GM19043 (cell line): ENCODE data around the gene OR5K3.
"Not testable (repeated sequence)": the region's sequence is repeated elsewhere in the genome, so short reads cannot be mapped to it uniquely, and the experiment has no call there.

ENCODE experiments used
- ATAC-seq: cut with Tn5 transposase; IDR thresholded peaks from one replicate; pipeline ENCODE4 v1.9.1; 2021; ENCODE audit warnings: low read depth; ENCODE audit not compliant: unreplicated experiment

The OR5K3 gene, protein sequence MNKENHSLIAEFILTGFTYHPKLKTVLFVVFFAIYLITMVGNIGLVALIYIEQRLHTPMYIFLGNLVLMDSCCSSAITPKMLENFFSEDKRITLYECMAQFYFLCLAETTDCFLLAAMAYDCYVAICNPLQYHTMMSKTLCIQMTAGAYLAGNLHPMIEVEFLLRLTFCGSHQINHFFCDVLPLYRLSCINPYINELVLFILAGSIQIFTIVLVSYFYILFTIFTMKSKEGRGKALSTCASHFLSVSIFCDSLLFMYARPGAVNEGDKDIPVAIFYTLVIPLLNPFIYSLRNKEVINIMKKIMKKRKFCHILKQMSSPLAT

DNA sequence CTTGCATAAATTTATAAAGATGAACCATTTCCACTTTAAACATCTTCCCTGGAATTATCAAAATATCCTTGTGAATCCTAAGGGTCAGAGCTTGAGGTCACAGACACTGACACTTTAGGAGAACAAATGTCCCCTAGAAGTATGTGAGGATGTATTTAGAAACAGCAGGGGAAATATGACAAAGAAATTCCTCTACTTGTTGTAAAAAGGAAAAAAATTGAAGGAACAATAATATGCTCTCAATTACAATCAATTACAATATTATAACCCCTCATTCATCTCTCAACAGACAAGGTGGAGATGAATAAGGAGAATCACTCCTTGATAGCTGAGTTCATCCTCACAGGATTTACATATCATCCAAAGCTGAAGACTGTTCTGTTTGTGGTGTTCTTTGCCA lies at the start of gene OR5K3:
TSS of gene OR5K3 (plus strand) at position 301 of the 400 bp plus-strand sequence. CDS start at position 301, 0 bp downstream.
- ATAC-seq, result no peak

DNA sequence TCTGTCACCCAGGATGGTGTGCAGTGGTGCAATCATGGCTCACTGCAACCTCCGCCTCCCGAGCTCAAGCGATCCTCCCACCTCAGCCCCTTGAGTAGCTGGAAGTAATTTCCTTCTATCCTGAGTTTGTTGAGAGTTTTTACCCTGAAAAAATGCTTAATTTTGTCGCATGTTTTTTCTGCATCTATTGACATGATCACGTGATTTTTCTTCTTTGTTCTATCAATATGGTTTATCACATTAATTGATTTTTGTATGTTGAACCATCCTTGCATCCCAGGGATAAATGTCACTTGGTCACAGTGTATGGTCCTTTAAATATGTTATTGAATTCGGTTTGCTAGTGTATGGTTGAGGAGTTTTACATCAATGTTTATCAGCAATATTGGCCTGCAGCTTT lies 48.7 kb upstream of the OR5K3 start:
- ATAC-seq, result no peak

DNA sequence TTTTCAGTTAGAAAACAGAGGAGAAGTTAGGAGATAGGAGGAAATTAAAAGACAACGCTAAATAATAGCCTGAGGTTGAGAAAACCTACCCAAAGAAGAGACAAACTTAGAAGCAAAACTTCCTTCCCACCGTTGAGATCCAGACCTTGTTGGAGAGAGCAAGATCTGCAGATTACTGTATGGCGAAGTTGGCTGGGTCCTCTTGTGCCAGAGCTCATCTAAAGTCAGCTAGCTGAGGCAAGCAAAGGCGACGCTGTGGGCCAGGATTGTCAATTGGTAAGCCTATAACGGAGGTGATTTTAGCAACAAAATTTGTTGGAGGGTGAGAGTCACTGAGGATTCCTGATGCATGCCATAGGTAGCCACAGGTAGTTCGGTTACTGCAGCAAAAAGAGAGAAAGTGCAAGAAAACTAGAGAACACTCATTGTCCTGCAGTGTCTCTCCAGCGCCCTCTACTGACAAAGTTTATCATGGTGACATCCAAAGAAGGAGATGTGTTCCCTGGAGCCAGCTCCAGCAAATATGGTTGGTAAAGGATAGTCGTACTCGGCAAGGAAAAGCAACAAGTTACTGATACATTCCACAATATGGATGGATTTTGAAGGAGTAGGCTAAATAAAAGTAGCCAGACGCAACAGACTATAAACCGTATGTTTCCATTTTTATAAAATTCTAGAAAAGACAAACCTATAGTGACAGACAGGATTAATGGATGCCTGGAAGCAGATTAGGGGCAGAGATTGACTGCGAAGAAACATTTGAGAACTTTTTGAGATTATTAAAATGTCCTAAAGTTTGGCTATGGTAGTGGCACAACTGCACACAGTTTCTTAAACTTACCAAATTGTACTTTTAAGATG lies 46.6 kb upstream of the OR5K3 start:
- ATAC-seq, result peak; percentile 57

DNA sequence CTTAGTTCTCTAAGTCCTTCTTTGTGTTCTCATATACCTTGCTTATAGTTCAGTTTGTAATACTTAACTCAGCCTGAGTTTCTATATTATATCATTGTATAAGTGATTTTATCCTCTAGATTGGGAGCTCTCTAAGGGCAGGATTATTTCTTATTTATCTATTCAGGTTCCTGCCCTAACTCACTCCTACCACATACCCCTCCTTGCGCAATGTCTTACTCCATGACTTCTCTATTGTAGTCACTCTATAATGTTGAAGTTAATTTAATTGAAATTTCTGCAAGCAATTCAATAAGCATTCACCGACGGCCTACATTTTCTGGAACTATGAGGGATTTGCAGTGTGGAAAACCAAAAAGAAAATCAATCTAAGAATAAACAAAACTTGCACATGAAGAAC lies 40.4 kb upstream of the OR5K3 start:
- no peak for ATAC-seq

DNA sequence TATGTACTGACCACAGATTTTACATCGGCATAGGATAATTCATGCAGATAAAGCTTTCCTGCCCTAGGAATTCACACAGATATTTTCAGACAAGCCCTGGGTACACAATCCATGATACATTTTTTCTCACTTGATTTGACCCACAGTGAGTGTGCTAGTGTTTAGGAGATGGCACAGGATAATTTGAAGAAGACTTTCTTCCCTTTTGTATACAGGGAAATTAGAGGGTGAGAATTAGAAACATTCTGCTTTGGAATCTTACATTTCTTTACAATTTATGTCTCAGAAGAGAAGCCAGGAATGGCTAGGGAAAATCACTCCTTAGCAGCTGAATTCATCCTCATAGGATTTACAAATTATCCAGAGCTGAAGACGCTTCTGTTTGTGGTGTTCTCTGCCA lies 36.9 kb upstream of the OR5K3 start, which contains the start of gene OR5K4:
TSS of gene OR5K4 (plus strand) at position 301 of the 400 bp plus-strand sequence. CDS start at position 301, 0 bp downstream.
- ATAC-seq, result no peak

DNA sequence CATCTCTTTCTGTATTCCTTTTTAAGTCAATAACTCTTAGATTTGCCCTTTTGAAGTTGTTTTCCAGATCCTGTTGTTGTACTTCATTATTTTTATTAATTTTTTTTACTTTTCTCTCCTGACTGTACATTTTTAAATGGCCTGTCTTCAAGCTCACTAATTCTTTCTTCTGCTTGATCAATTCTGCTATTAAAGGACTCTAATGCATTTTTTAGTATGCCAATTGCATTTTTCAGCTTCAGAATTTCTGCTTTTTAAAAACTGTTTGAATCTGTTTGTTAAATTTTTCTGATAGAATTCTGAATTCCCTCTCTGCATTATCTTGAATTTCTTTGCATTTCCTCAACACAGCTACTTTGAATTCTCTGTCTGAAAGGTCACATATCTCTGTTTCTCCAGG lies 31.2 kb upstream of the OR5K3 start:
- ATAC-seq, result no peak

DNA sequence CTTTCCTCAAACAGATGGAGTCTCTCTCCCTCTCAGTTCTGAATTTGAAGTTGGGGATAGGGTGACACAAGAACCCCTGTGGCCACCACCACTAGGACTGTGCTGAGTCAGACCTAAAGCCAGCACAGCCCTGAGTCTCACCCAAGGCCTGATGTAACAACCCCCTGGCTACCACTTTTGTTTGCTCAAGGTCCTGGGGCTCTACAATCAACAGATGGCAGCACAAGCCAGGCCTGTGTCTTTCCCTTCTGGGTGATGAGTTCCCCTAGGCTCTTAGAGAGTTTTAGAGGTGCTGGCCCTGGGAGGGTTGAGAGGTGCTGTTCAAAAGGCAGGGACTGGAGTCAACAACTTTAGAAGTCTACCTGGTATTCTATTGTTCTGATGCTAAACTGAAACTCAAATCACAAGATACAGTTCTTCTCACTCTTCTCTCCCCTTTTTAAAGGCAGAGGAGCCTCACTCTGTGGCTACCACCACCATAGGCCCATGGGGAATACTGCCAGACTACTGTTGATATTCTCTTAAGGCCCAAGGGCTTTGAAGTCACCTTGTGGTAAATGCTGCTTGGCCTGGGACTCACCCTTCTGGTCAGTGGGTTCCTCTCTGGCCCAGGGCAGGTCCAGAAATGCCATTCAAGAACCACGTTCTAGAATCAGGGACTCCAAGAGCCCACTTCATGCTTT lies 30.3 kb upstream of the OR5K3 start:
- peak; percentile 71 for ATAC-seq

DNA sequence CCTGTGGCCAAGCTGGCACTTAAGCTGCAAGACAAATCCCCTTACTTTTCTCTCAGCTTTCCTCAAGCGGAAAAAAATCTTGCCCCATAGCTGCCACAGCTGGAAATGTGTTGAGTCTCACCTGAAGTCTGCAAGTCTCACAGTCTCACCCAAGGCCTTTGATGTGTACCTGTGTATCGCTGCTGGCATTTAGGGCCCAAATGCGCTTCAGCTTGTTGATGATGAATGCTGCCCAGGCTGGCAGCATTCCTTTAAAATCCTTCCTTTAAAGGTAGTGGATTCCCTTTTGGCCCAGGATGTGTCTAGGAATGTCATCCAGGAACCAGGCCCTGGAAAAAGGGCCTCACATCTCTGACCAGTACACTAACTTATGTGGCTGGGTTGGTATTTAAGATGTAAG lies 29.8 kb upstream of the OR5K3 start:
- ATAC-seq, result no peak

DNA sequence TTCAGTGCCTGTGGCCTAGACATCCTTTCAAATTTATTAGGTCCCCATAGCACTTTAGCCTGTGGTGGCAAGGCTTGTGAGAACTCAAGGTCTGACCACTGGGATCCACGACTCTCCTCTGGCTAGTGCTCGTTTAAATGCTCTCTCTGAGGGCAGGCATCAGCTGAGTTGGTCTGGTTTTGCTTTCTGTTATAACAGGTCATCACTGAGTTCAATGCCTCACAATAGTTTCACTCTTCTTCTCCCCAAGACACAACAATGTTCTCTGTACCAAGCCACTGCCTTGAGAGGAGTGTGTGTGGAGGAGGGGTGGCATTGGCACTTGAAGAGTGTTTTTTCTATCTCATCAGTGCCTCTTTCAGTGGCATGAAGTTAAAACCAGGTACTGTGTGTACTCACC lies 29.2 kb upstream of the OR5K3 start:
- no peak for ATAC-seq

DNA sequence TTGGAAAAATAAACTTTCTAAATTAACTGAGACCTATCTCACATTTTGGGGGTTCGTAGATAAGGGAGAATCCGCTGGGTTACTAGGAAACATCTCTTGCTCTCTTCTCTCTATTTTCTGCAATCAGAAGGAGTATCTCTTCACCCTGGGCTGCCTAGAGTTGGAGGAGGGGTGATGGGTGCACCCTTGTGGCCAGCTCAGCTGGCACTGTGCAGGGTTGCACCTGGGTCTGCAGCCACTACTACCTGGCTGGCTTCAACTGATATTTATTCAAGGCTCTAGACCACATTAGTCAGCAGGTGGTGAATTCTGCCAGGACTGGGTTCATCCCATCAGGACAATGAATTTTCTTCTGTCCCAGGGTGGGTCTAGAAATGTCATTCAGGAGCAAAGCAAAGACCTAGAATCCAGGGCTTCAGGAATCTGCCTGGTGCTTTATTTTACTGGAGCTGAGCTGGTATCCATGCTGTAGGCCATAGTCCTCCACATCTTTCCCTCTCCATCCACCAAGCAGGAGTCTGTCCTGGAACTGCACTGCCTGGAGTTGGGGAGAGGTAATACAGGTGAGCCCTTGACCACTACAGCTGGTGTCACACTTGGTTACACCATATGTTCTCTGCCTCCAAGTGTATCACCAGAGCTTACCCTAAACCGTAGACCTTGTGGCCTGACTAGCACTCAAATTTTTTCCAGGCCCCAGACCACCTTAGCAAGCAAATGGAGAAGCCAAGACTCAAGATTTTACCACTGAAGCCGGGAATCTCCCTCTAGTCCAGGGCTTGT lies 22.8 kb upstream of the OR5K3 start:
- ATAC-seq, result no peak

DNA sequence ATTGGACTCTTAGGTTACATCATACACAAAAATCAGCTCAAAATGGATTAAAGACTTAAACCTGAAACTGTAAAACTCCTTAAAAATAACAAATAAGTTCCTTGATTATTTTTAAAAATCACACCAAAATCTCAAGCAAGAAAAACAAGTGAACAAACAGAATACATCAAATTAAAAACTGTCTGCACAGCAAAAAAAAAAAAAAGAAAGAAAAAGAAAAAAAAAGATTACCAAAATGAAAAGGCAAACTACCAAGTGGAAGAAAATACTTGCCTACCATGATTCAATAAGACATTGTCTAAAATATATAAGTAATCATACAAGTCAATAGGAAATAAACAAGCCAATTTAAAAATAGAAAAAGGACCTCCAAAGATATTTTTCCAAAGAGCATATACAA lies 19.3 kb upstream of the OR5K3 start:
- no peak for ATAC-seq

DNA sequence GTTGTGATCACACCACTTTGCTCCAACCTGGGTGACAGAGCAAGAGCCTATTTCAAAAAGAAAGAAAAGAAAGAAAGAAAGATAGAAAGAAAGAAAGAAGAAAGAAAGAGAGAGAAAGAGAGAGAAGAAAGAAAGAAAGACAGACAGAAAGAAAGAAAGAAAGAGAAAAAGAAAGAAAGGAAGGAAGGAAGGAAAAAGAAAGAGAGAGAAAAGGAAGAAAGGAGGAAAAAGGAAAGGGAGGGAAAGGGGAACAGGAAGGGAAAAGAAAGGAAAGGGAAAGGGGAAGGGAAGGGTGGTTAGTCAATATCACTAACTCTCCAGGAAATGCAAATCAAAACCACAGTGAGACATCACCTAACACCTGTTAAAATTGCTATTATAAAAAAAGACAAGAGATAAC lies 18.6 kb upstream of the OR5K3 start:
- no peak for ATAC-seq

DNA sequence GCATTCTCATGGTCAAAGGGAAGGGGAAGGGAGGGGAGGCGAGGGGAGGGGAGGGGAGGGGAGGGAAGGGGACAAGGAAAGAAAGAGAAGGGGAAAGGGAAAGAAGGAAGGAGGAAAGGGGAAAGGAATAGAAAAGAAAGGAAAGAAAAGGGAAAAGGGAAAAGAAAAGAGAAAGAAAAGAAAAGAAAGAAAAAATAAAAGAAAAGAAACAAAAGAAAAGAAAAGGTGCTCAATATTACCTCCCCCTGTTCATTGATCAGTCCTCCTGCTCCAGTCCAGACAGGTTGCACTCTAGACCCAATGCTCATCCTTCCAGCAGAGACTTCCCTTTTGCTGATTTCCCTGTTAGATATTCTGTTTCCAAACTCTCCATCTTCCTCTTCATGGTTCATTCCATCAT lies 18.0 kb upstream of the OR5K3 start:
- no peak for ATAC-seq

DNA sequence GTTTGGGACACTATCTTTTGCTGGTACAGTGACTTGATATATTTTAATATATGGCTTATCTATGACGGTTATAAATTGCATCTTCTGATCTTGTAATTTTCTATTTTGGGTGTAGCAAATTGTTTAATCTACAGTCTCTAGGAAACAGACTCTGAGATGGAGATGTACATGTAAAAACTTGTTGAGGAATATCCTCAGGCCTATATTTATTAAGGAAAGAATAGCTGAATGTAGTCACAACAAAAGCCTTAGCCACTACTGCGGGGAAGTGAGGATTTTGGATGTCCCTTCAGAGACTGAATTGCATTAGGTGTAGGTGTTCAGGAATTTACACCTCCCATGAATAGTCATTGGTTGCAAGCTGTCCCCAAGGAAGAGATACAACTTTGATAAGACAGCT lies 13.8 kb upstream of the OR5K3 start:
- no peak for ATAC-seq

DNA sequence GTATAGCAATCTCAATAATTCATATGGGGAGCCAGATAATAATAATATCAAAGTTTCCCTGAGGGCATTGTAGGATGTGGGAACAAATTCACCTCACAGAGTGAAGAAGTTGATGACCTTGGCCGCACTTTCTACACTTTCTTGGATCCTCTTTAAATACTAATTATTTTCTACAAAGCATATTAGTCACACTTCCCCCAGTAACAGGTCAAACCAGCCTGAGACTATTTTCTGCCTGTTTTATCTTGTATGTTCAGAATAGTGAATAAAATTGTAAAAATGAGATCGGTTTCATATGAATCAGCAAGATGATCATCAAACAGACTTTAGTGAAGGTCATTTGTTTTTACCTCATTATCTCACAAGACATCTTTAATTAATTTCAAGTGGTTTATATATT lies 2.3 kb upstream of the OR5K3 start:
- ATAC-seq, result no peak

DNA sequence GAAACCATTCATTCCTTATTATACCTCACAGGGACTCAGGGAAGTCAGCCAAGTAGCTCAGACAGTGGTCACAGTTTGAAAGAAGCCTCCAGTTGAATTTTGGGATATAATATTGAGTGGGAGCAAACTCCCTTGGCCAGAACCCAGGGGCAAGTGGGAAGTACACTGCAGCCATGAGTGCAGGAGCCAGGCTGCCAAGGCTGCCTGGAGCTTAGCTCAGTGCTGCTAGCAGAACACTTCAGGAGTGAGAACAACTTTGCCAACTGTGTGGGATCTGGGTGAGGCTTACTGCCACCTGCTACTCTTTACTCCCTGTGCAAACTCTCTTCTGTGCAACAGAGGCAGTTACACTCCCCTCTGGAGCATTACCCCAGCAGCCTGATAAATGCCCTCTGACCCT lies 4.6 kb downstream of the OR5K3 start:
- no peak for ATAC-seq

DNA sequence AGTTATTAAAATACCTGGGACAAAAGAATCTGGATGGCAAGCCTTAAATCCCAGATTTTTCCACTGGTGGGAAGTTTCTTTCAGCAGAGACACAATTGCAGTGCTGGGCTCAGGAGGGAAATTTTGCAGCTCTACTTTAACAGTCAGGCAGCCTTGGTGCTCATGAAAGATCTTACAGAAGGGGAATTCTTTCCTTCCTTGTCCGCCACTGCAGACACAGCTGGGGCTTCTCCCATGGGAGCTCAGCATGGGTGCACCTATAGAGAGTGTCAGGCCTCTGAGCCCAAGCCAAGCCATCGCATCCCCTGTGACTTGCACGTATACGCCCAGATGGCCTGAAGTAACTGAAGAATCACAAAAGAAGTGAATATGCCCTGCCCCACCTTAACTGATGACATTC lies 6.0 kb downstream of the OR5K3 start:
- not testable (repeated sequence) for ATAC-seq

DNA sequence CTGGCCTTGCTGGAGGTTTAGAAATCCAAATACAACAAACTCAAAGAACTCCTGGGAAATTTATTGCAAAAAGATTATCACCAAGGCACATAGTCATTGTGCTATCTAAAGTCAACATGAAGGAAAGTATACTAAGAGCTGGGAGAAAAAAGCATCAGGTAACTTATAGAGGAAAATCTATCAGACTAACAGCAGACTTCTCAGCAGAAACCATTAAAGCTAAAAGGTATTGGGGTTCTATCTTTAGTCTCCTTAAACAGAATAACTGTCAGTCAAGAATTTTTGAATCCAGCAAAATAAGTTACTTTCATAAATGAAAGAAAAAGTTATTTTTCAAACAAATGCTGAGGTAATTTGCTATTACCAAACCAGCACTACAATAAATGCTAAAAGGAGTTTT lies 8.0 kb downstream of the OR5K3 start:
- no peak for ATAC-seq

DNA sequence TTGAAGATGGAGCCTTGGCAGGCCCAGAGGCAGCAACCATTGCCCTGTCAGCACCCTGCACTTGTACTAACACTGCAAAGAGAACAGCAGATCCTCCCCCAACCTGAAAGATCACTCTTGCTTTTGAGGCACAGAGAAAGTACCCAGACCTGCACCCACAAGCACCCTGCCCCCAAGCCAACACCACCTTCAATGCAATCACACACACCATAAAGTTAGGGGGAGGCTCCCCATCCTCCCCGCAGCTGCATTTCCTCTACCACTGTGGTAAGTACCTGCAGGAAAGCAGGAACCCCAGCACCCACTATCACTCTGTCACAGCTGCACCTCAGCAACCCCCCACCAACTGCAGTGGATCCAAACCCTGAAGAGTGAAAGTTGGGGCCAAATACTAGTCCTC lies 12.0 kb downstream of the OR5K3 start:
- no peak for ATAC-seq

DNA sequence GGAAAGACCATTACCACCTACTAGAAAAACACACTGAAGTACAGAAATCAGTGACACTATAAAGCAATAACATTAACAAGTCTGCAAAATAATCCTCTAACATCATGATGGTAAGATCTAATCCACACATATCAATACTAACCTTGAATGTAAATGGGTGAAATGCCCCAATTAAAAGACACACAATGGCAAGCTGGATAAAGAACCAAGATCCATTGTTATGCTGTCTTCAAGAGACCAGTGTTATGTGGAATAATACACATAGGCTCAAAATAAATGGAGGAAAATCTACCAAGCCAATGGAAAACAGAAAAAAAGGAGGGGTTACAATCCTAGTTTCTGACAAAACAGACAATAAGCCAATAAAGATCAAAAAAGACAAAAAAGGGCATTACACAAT lies 13.5 kb downstream of the OR5K3 start:
- no peak for ATAC-seq

DNA sequence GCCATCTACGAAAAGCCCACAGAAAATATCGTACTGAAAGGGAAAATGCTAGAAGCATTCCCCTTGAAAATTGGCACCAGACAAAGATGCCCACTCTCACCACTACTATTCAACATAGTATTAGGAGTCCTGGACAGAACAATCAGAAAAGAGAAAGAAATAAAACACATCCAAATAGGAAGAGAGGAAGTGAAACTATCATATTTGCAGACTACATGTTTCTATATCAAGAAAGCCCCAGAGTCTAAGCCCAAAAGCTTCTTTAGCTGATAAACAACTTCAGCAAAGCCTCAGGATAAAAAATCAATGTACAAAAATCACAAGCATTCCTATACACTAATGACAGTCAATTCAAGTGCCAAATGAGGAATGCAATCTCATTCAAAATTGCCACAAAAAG lies 15.6 kb downstream of the OR5K3 start:
- no peak for ATAC-seq
